Effector memory CD4-positive, alpha-beta T cell (primary cell): ENCODE measurements around the gene KCNMB3.
"Not testable (repeated sequence)": the region's sequence is repeated elsewhere in the genome, so short reads cannot be mapped to it uniquely, and the experiment has no call there.

Source experiments
- DNase-seq, 3 donors: peaks; one replicate each; pipeline ENCODE4 v3.0.0-alpha.2; 2020
- H3K27ac ChIP-seq: 2 replicates; pipeline ENCODE4 v1.7.0; 2013; ENCODE audit warnings: mild to moderate bottlenecking, low read length, moderate library complexity; ENCODE audit not compliant: insufficient read depth, poor library complexity, severe bottlenecking
- H3K27me3 ChIP-seq: replicated peaks from 2 replicates; pipeline ENCODE4 v1.7.0; 2013; ENCODE audit warnings: mild to moderate bottlenecking, low read length; ENCODE audit not compliant: insufficient read depth, control insufficient read depth, poor library complexity, severe bottlenecking
- H3K36me3 ChIP-seq: 2 replicates; pipeline ENCODE4 v1.7.0; 2013; ENCODE audit warnings: mild to moderate bottlenecking, low read length, moderate library complexity; ENCODE audit not compliant: control insufficient read depth, insufficient read depth
- H3K4me1 ChIP-seq: 2 replicates; pipeline ENCODE4 v1.7.0; 2013; ENCODE audit warnings: low read length, mild to moderate bottlenecking; ENCODE audit not compliant: control insufficient read depth, insufficient read depth, poor library complexity, severe bottlenecking
- H3K4me3 ChIP-seq: 2 replicates; pipeline ENCODE4 v1.7.0; 2013; ENCODE audit warnings: low read length, low read depth, mild to moderate bottlenecking; ENCODE audit not compliant: insufficient read depth, poor library complexity, severe bottlenecking
- H3K9me3 ChIP-seq: 2 replicates; pipeline ENCODE4 v1.7.0; 2013; ENCODE audit warnings: mild to moderate bottlenecking, low read length, moderate library complexity; ENCODE audit not compliant: control insufficient read depth

Gene KCNMB3

DNA sequence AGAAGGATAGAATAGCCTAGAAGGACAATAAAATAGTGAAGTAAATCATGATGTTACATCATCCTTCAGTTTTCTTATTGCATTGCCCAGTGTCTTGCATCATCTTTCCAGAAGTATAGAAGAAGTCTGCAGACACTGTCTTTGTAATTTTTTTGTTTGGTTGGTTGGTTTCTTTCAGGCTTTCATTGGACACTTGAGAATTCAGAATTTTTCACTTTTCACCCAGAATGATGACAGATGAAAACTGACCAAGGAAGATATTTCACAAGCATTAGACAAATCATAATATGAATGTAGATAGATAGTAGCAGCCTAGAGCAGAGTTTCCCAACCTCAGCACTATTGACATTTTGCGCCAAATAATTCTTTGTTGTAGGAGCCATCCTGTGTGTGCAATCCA lies 35.4 kb downstream of the KCNMB3 start:
- H3K27ac ChIP-seq, H3K27me3 ChIP-seq, H3K9me3 ChIP-seq, H3K4me3 ChIP-seq, DNase-seq, H3K4me1 ChIP-seq: not testable (repeated sequence)
- peaks cover 17% of the 10 kb centered on the region for H3K36me3 ChIP-seq

DNA sequence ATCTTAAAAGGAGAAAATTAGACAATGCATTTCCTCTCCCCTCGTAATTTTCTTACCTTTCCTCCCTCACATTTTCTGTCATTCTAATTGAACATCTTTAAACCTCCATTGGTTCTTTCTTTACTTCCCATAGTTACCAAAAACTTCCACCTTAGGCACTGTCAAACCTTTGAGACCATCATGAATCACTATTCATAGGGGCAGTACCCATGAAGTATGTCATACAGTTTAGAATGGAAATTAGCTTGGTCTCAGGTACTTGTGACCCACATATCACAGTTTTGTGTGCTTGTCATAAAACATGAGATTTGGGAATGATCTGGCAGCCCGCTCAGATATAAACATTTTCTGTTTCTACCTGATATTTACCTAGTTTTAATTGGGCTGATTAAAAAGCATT lies 50.1 kb downstream of the KCNMB3 start:
- peaks cover 2% of the 10 kb centered on the region for H3K4me1 ChIP-seq
- no peaks in the 10 kb centered on the region for H3K27me3 ChIP-seq
- H3K4me3 ChIP-seq, result no peak overlapping the region
- H3K9me3 ChIP-seq, result no peaks in the 10 kb centered on the region
- H3K36me3 ChIP-seq, result peaks cover 31% of the 10 kb centered on the region
- no peak overlapping the region for H3K27ac ChIP-seq
- no peak for DNase-seq

DNA sequence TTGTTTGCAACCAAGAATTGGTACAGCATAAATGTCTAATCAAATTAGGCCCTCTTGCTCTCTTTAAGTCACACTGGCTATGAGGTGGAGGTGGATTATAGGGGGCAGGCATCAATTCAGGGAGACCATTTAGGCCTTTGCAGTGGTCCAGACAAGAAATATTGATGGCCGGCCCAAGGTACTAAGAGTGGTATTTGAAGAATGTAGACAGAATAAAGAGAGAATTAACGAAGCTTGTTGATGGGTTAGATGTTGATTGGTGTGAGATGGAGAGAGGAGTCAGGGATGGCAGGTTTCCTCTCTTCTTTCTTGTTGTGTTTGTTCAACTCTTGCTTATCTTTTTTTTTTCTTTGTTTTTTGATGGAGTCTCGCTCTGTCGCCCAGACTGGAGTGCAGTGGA lies 54.2 kb downstream of the KCNMB3 start:
- H3K27me3 ChIP-seq, result no peaks in the 10 kb centered on the region
- H3K4me1 ChIP-seq, result peaks cover 8% of the 10 kb centered on the region
- no peak overlapping the region for H3K4me3 ChIP-seq
- H3K27ac ChIP-seq, result no peak overlapping the region
- DNase-seq, result no peak
- peaks cover 14% of the 10 kb centered on the region for H3K36me3 ChIP-seq
- no peaks in the 10 kb centered on the region for H3K9me3 ChIP-seq

- Histone ChIP-seq H3K9me3 (no peaks in the 10 kb centered on the region), H3K27ac (no peak overlapping the region), H3K4me1 (peaks cover 10% of the 10 kb centered on the region), H3K4me3 (no peak overlapping the region), H3K36me3 (peaks cover 12% of the 10 kb centered on the region), H3K27me3 (no peaks in the 10 kb centered on the region)
- no peak for DNase-seq
Measured at GRCh38 chr3:179196098-179196497, 54.8 kb downstream of the KCNMB3 start.

DNA sequence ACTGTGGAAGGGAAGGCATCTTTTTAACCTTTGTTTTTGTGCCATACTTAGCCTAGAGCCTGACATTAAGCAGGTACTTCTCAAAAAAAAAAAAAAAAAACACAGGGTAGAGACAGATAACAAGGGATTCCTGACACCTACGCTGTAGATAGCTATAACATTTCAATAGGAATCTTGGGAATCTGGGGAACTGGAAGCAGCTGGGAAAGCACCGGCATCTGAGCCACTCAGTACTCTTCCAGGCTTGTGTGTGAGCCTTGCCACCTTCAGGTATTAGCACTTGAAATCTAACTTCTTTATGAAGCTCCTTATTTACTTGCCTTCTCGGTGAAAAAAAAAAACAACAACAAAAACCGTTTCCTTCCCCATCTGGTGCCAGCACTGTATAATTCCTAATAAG lies 56.0 kb downstream of the KCNMB3 start:
- no peak overlapping the region for H3K27ac ChIP-seq

More for the DNA sequence above, 56.0 kb downstream of the KCNMB3 start:
- no peak for DNase-seq
- Histone ChIP-seq H3K9me3 (no peaks in the 10 kb centered on the region), H3K4me1 (peaks cover 12% of the 10 kb centered on the region), H3K36me3 (peaks cover 12% of the 10 kb centered on the region), H3K27me3 (no peaks in the 10 kb centered on the region), H3K4me3 (no peak overlapping the region)
